ENCODE results near the gene ARHGAP18. TPM values are rescaled to one million over a fixed set of nuclear protein-coding genes. Genes with fewer than 3 reads are reported as not detected.

ARHGAP18 gene
- total and polyA plus RNA-seq, 2 experiments from 2014 or later: 4.3 to 5.0 TPM

GRCh38 chr6:129648819-129649491, 61.0 kb downstream of the ARHGAP18 start:
- Mint-ChIP-seq H3K9me3 (no peaks in the 10 kb centered on the region), H3K4me3 (no peak overlapping the region), H3K27me3 (ENCODE audit: insufficient read depth, low read depth, poor library complexity) (no peaks in the 10 kb centered on the region), H3K36me3 (ENCODE audit: low read depth) (no peaks in the 10 kb centered on the region), H3K27ac (peak overlapping the region; percentile 72; the same call in 1 of the 2 replicates), H3K4me1 (peaks cover 22% of the 10 kb centered on the region)
- Histone ChIP-seq H3F3A (replicated peaks; ENCODE audit: low read depth) (no peaks in the 10 kb centered on the region), H3K4me2 (no peak overlapping the region), H4K20me1 (replicated peaks; ENCODE audit: insufficient read depth) (no peaks in the 10 kb centered on the region), H3K79me2 (replicated peaks; ENCODE audit: insufficient read depth) (no peaks in the 10 kb centered on the region), H3K4me3 (no peak overlapping the region), H2AFZ (no peak overlapping the region), H3K36me3 (ENCODE audit: insufficient read depth) (no peaks in the 10 kb centered on the region), H3K4me1 (ENCODE audit: insufficient read depth) (peaks cover 25% of the 10 kb centered on the region), H3K27ac (ENCODE audit: low read depth) (no peak overlapping the region), H3K27me3 (ENCODE audit: insufficient read depth) (no peaks in the 10 kb centered on the region), H3K9me2 (ENCODE audit: insufficient read depth) (no peaks in the 10 kb centered on the region)
- no peak for ATAC-seq
- no peak for DNase-seq (ENCODE audit: low spot score)
- no peak for TF ChIP-seq NANOG (IDR thresholded peaks at IDR 0.05; ENCODE audit: borderline replicate concordance)

- Histone ChIP-seq H3K79me2 (replicated peaks; ENCODE audit: insufficient read depth) (no peaks in the 10 kb centered on the region), H2AFZ (no peak overlapping the region), H3K27me3 (ENCODE audit: insufficient read depth) (no peaks in the 10 kb centered on the region), H3K27ac (ENCODE audit: low read depth) (no peak overlapping the region), H3F3A (replicated peaks; ENCODE audit: low read depth) (no peaks in the 10 kb centered on the region), H3K4me1 (ENCODE audit: insufficient read depth) (peaks cover 33% of the 10 kb centered on the region), H3K36me3 (ENCODE audit: insufficient read depth) (no peaks in the 10 kb centered on the region), H3K4me3 (no peak overlapping the region), H3K4me2 (no peak overlapping the region), H3K9me2 (ENCODE audit: insufficient read depth) (no peaks in the 10 kb centered on the region; the same call in 1 of the 2 replicates), H4K20me1 (replicated peaks; ENCODE audit: insufficient read depth) (no peaks in the 10 kb centered on the region)
- Mint-ChIP-seq H3K36me3 (ENCODE audit: low read depth) (no peaks in the 10 kb centered on the region), H3K4me1 (peaks cover 26% of the 10 kb centered on the region), H3K27ac (no peak overlapping the region), H3K27me3 (ENCODE audit: insufficient read depth, low read depth, poor library complexity) (no peaks in the 10 kb centered on the region), H3K9me3 (no peaks in the 10 kb centered on the region), H3K4me3 (no peak overlapping the region)
- ATAC-seq (no peak), DNase-seq (ENCODE audit: low spot score) (no peak)
- TF ChIP-seq ZNF331 (CRISPR knock-in tag; IDR thresholded peaks at IDR 0.05; ENCODE audit: low read depth): no peak
- no peak for TF ChIP-seq EZH2 (IDR thresholded peaks at IDR 0.05; ENCODE audit: low read depth, unreplicated experiment)
- no peak for TF ChIP-seq JUNB (IDR thresholded peaks at IDR 0.05; ENCODE audit: unreplicated experiment)
- TF ChIP-seq CTCF (conservative IDR thresholded peaks at IDR 0.05; ENCODE audit: low read depth in 2 of 2): no peak
- TF ChIP-seq CREB1 (CRISPR knock-in tag; IDR thresholded peaks at IDR 0.05; ENCODE audit: low read depth): no peak
- TF ChIP-seq ETS1 (IDR thresholded peaks at IDR 0.05): no peak
- no peak for TF ChIP-seq STAT1 (IDR thresholded peaks at IDR 0.05; ENCODE audit: unreplicated experiment)
- TF ChIP-seq REST (IDR thresholded peaks at IDR 0.05; ENCODE audit: unreplicated experiment): no peak
- no peak for TF ChIP-seq NANOG (IDR thresholded peaks at IDR 0.05; ENCODE audit: borderline replicate concordance)
Measured at GRCh38 chr6:129647044-129647443, 62.9 kb downstream of the ARHGAP18 start.
